GM19023 (cell line): ENCODE data around the gene UBE2R2.
"Not testable (repeated sequence)": the region's sequence is repeated elsewhere in the genome, so short reads cannot be mapped to it uniquely, and the experiment has no call there.

ENCODE experiments used
- ATAC-seq: cut with Tn5 transposase; IDR thresholded peaks from one replicate; pipeline ENCODE4 v1.9.1; 2021; ENCODE audit warnings: mild to moderate bottlenecking, moderate library complexity; ENCODE audit not compliant: unreplicated experiment

Gene UBE2R2

DNA sequence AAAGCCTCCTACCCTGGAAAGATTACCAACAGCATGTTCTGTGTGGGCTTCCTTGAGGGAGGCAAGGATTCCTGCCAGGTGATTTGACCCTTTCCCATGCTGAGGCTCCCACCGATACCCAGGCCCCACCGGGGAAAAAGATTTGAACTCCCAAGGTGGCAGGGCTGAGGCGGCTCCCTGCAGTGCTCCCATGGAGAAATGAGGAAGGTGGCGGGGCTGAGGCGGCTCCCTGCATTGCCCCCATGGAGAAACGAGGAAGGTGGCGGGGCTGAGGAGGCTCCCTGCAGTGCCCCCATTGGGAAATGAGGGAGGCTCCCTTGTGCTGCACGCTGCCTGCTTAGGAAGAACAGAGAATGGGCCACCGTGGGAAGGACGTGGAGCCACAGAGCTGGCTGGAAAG is 18.4 kb upstream of the UBE2R2 start:
- no peak for ATAC-seq

DNA sequence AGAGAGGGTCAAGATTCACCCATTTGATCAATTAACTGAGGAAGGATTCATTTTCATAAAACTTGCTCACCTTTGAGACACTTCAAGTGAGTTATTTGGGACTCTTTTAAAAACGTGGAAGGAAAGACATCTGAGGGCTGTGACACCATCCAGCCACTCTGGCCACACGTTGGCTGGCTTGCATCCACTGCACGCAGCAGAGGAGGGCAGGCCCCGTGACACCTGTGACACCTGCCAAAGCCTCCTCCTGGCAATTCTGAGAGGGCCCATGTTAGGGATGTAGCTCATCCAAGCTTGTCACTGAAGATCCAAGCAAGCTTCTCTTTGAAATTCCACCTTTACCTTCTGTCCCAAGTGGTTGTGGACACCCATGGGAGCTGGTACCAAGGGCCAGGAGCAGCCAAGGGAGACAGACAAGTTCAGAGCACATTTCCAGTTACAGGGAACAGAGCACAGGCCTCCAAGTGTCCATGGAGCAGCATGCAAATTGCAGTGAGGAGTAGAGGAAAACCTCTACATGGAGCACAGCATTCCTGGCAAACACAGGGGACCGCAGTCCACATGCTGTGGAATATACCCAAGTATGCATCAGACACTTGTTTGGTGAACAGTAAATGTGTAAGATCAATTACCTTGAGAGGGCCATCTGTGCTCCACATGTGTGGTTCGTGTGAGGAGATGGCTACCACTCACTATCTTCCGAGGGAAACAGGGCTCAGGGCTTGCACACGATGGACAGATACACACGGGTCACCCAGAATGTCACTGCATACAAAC is 16.8 kb upstream of the UBE2R2 start:
- ATAC-seq: no peak

DNA sequence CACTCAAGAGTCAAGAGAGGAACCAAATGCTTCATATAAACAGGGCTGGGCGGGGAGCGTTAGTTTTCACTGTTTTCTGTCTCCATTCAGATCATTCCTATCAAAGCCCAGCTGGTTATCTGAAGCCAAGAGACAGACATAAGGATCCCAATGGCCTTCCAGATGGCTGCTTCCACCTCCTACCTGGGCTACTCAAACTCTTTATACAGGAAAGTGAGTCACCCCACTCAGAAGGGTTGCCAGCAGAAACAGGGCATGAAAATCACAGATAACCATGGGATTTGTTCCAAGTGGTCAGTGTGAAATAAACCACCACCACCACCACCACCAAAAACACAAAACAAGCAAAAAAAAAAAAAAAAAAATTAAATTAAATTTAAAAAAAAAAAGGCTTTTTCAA is 16.1 kb upstream of the UBE2R2 start:
- no peak for ATAC-seq

DNA sequence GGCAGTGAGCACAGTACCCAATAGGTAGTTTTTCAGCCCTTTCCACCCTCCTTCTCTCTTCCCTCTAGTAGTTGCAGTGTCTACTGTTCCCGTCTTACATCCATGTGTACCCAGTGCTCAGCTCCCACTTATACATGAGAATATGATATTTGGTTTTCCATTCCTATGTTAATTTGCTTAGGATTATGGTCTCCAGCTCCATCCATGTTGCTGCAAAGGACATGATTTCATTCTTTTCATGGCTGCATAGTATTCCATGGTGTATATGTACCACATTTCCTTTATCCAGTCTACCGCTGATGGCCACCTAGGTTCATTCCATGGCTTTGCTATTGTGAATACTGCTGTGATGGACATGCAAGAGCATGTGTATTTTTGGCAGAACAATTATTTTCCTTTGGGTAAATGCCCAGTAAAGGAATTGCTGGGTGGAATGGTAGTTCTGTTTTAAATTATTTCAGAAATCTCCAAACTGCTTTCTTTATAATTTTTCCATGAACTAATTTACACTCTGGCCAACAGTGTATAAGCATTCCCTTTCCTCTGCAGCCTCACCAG is 14.9 kb upstream of the UBE2R2 start:
- ATAC-seq: not testable (repeated sequence)

DNA sequence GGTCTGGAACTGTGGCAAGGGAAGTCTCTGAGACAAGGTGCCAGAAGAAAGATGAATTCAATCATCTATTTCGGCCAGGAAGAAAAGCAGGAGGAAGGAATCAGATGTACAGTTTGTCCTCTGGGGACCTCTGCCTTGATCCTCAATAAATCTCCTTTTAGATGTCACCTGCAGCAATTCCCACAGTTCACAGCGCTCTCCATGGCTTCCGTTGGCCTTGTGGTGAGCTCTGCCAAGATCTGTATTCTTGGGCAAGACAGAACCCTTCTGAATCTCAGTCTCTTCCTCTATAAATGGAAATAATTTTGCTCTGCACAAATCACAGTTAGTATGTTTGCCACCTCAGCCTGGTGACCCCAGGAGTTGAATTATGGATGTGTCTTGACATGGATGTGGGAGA is 12.8 kb upstream of the UBE2R2 start:
- ATAC-seq: not testable (repeated sequence)

DNA sequence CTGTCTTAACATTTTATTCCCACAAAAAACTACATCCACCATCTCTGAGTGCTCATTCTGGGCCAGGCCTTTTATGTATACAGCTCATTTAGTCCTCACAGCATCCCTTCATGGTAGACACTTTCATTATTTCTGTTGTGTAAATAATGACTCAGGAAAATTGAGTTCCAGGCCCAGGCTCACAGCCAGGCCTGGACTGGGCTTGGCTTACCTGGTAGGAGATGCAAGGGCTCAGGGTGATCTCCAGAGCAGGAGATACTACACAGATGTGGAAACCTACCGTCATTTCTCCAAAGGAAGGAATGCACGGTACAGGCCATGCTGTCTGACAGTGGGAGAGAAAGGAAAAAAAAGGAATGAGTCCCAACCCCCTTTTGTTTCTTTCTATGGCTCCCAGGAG is 9.8 kb upstream of the UBE2R2 start:
- not testable (repeated sequence) for ATAC-seq

DNA sequence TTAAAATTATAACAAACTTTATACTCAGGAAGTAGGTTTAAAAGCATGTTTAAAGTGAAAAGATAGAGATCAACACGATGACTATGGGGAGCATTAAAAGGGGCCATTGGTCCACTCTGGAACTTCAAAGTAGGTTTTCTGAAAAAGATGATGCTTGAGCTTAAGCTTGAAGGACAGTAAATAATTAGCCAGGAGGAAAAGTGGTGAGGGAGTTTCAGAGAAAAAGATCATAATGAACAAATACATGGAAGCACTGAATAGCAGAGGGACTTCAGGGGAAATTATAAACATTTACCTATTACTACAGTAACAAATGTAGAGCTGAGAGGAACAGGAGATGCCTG is 8.0 kb upstream of the UBE2R2 start:
- ATAC-seq: not testable (repeated sequence)

DNA sequence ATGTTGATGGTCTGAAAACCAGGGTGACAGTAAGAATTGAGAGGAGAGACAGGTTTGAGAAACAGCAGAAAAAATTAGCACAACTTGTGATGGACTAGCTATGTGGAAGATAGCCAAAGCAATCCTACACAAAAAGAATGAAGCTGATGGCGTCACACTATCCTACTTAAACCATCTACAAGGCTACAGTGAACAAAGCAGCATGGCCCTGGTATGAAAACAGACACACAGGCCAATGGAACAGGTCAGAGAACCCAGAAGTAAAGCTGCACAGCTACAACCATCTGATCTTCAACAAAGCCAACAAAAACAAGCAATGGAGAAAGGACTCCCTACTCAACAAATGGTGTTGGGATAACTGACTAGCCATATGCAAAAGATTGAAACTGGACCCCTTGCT is 7.5 kb upstream of the UBE2R2 start:
- ATAC-seq: no peak

DNA sequence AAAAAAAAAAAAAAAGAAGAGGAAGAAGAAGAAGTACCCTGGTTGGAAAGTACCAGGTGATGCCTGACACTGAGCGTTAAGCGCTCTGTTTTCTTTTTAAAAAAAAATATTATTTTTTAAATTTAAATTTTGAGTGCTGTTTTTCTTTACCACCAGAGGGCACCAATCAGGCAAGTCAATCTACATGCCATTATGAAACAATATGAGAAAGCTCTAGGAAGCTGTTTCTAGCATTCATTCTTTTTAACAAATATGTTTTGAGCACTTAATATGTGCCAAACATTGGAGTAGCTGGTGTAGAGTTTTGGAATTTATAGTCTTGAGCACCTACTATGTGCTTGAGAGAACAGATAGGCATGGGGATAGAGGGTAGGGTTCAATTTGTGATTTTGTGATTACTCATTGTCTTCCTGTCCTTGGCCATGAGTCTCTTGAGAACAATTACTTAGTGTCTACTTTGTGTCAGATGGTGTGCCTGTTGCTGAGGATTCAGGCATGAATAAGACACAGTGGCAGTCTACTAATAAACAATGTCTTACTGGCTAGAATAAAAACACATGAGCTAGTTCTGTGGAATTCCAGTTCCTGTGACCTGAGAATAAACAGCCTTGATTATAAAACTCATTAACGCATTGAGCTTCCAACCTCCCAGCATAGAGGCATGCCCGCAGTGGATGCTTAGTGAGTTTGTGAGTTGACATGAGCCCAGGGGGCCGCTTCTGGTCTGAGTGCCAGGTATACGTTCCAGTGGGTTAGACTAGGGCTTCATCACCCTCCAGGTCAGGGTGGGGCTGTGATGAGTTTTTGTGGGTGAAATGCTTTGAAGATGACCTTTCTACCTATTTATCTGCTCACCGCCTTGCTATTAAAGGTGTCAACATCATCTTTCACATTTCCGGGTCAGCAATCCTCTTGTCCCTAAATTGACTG is 3.0 kb upstream of the UBE2R2 start:
- ATAC-seq: no peak

DNA sequence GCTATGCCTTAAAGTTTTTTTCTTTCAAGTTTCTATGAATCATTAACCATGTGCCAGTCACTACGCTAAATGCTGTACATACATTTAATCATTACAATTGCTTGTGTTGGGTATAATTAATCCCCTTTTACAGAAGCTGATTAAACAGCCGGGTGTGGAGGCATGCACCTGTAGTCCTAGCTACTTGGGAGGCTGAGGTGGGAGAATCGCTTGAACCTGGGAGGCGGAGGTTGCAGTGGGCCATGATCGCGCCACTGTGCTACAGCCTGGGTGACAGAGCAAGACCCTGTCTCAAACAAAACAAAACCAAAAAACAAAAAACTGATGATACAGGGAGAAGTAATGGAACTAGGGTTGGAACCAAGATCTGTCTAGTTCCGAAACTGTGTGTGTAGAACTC is 1.2 kb upstream of the UBE2R2 start:
- no peak for ATAC-seq

DNA sequence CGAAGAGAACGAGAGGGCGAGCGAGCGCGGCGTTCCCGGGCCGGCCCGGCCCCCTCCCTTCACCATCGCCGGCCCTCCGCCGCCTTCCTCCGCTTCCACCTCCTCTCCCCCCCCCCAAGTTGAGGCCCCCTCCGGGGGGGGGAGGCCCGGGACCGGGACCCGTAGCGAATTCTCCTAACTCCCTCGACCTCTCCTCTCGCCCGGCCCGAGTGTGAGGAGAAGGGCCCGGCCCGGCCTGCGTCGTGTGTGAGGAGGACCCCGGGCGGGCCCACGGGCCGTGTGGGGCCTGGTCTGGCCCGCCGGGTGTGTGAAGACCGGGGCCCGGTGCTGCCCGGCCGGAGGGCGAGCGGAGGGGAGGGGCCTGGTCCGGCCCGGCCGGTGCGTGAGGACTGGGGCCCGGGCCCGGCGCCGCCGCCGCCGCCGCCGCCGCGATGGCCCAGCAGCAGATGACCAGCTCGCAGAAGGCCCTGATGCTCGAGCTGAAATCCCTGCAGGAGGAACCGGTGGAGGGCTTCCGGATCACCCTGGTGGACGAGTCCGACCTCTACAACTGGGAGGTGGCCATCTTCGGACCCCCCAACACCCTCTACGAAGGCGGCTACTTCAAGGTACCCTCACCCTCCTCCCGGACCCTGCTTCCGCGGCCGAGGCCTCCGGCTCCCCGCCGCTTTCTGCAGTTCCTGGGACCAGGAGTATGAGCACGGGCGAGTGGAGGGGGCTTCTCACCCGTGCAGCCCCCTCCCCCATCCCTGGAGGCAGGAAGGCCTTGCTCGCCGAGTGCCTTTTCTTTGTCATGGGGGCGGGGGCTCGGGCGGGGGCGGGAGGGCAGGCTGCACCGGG is 587 bp downstream of the UBE2R2 start:
- peak; percentile 29 for ATAC-seq

DNA sequence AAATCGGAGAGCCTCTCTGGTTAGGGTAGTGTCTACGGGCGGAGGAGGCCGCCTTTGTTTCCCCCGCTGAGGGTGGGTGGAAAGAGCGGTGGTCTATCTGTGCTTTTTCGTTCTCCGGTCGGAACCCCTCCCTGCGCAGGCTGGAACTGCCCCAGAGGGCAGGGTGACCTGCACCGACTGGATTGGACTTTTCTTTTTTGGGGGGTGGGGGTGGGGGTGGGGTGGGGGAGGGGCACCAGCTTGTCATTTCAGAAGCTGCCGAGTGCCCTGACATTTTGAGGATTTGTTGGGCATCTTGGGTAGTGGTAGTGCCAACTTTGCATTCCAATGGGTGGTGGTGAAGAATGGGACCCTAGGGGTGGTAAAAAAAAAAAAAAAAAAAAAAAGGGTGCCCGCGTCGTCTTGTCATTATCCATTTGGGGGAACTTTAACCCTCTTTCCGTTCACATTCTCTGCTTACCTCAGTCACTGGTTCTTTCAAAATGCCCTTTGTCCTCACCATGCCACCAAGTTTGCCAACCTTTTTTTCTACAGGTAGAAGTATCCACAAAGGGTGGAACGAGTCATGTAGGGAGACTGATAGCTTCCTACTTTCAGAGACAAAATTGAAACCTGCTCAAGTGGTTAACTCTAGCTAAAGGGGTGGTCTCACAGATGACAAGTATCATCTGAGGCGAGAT is 1.3 kb downstream of the UBE2R2 start:
- no peak for ATAC-seq

DNA sequence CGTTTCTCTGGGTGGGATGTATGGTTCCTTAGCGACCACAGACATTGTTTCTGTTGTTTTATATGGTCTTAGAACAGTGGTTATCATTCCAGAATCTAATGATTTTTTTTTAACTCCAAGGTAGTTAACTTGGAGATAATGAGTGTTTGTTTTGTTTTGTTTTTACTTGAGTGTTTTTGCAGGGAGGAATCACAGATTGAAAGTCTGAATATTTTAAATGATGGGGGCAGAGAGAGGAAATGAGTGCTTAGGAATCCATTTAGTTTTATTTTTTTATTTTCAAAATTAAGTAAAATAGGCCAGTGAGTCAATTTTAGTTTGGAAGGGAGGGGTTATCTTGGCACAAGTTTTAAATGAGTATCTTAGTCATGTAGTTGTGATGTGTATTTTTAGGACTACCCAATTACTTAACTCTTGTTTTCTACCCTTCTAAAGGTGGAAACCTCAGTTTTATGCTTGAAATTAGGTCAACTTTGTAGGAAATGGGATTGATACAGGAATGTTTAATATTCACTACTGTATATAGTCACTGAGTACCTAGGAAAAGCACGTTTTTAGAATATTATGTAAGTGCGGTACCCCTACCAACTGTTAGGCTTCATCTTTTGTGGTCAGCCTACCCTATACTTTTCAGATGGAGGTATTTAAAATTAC is 2.0 kb downstream of the UBE2R2 start:
- no peak for ATAC-seq

DNA sequence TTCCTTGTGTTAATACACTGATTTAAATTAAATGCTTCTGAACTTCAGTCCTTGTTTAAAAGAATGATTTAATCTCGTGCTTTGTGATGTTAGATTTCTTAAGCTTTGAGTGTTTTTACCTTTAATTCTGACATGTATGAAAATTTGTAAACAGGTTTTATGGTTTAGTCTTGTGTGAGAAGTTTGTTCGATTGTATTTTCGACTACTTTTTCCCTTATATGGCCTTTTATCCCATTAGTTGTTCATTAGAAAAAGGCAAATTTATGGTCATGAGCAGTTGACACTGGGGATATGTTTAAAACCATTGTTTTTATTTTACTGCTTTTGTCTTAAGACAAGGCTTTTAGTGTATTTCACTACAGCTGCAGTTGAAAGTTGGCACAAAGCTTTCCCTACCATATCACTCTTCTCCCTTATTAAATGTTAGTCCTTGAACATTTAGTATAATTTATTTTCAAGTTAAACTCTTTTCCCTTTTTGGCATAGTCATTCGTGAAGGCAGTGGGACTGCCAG is 3.3 kb downstream of the UBE2R2 start:
- no peak for ATAC-seq

DNA sequence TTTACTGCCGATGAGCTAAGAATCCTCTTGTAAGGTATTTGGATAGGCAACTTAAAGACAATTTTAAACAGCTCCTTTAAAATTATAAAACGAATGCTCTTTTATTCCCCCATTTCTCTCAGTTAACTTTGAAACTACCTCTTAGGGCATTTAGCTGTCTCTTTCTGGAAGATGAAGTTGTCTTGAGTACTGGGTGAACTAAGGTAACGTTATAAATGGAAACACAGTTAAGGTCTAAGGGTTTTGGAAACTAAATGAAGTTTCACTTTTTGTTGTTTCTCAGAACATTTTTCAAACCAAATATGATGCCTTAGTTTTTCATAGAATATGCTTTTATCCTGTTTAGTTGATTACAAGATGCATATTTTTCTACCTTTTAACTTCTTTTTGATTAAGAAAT is 6.8 kb downstream of the UBE2R2 start:
- ATAC-seq: no peak

DNA sequence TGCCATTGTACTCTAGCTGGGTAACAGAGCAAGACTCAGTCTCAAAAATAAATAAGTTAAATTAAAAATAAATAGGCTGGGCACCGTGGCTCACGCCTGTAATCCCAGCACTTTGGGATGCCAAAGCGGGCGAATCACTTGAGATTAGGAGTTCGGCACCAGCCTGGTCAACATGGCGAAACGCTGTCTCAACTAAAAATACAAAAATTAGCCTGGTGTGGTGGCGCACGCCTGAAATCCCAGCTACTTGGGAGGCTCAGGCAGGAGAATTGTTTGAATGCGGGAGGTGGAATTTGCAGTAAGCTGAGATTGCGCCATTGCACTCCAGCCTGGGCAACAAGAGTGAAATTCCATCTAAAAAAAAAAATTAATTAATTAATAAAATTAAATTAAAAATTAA is 10.3 kb downstream of the UBE2R2 start:
- not testable (repeated sequence) for ATAC-seq

DNA sequence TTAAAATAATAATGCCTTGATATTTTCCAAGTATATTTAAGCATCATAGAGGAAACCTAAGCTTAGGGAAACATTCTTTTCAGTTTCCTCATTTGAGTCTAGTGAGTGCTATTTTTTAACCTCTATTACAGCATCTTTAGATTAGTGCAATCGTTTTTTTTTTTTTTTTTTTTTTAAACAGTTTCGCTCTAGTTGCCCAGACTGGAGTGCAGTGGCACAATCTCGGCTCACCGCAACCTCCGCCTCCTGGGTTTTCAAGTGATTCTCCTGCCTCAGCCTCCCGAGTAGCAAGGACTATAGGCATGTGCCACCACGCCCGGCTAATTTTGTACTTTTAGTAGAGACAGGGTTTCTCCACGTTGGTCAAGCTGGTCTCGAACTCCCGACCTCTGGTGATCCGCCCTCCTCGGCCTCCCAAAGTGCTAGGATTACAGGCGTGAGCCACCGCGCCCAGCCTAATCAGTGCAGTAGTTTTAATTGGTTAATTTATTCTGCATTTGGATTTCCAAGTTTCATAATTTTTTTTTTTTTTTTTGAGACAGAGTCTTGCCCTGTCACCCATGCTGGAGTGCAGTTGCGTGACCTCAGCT is 12.8 kb downstream of the UBE2R2 start:
- ATAC-seq: not testable (repeated sequence)

DNA sequence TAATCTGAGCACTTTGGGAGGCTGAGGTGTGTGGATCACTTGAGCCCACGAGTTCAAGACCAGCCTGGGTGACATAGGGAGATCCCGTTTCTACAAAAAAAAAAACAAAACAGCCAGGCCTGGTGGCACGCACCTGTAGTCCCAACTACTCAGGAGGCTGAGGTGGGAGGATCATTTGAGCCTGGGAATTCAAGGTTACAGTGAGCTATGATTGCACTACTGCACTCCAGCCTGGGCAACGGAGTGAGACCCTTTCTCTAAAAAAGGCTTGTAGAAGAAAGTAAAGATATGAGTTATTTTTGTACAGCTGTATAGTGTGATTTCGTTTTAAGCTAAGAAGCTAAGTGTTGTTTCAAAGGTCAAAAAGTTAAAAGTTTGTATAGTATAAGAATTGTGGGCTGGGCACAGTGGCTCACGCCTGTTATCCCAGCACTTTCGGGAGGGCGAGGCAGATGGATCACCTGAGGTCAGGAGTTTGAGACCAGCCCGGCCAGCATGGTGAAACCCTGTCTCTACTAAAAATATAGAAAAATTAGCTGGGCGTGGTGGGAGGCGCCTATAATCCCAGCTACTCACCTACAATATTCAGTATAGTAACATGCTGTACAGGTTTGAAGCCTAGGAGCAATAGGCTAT is 18.8 kb downstream of the UBE2R2 start:
- ATAC-seq: no peak

DNA sequence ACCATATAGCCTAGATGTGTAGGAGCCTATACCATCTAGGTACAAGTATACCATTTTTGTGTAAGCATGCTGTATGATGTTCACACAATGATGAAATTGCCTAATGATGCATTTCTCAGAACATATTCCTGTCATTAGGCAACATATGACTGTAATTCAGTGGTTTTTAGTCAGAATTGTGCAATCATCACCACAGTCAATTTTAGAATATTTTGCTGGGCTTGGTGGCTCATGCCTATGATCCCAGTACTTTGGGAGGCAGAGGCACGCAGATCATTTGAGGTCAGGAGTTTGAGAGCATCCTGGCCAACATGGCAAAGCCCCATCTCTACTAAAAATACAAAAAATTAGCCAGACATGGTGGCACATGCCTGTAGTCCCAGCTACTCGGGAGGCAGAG is 19.3 kb downstream of the UBE2R2 start:
- not testable (repeated sequence) for ATAC-seq
